GM18520 (cell line): Measurements from ENCODE around the gene EIF4G1.
A peak's percentile ranks its signal among the peaks of the same experiment; 100 is the strongest.
"Not testable (repeated sequence)": the region's sequence is repeated elsewhere in the genome, so short reads cannot be mapped to it uniquely, and the experiment has no call there.

Source experiments
- ATAC-seq: cut with Tn5 transposase; IDR thresholded peaks from one replicate; pipeline ENCODE4 v1.9.1; 2021; ENCODE audit not compliant: unreplicated experiment

Gene EIF4G1

GRCh38 chr3:184314363-184314699 is at the start of gene EIF4G1:
Gene EIF4G1 (plus strand): TSS chr3:184314606. CDS start chr3:184315797, 1,191 bp downstream.
- ATAC-seq = peak; percentile 80

- not testable (repeated sequence) for ATAC-seq
These were observed 47.2 kb upstream of the EIF4G1 start for GRCh38 chr3:184267249-184267648.

GRCh38 chr3:184272269-184272668 is 42.1 kb upstream of the EIF4G1 start:
- ATAC-seq = no peak

GRCh38 chr3:184275381-184275701 is 39.1 kb upstream of the EIF4G1 start:
- no peak for ATAC-seq

- no peak for ATAC-seq
These were observed 38.2 kb upstream of the EIF4G1 start, which contains the start of gene ECE2 for GRCh38 chr3:184275961-184276910. Gene ECE2 (plus strand): TSS chr3:184276022. CDS start chr3:184276154, 132 bp downstream.

- ATAC-seq = no peak
These were observed 37.0 kb upstream of the EIF4G1 start for GRCh38 chr3:184277366-184277765.

- no peak for ATAC-seq
These were observed 31.5 kb upstream of the EIF4G1 start for GRCh38 chr3:184282941-184283340.

- no peak for ATAC-seq
These were observed 30.7 kb upstream of the EIF4G1 start for GRCh38 chr3:184283681-184284080.

- no peak for ATAC-seq
These were observed 29.7 kb upstream of the EIF4G1 start for GRCh38 chr3:184284696-184285095.

GRCh38 chr3:184289426-184289938 is 24.9 kb upstream of the EIF4G1 start:
- ATAC-seq = no peak

GRCh38 chr3:184290331-184290730 is 24.1 kb upstream of the EIF4G1 start:
- no peak for ATAC-seq

- no peak for ATAC-seq
These were observed 23.2 kb upstream of the EIF4G1 start for GRCh38 chr3:184291044-184291737.

GRCh38 chr3:184291738-184292445 is 22.5 kb upstream of the EIF4G1 start:
- ATAC-seq = no peak

- no peak for ATAC-seq
These were observed 18.6 kb upstream of the EIF4G1 start for GRCh38 chr3:184295771-184296170.

GRCh38 chr3:184296616-184297015 is 17.8 kb upstream of the EIF4G1 start:
- no peak for ATAC-seq

GRCh38 chr3:184298759-184299487 is 15.5 kb upstream of the EIF4G1 start, which contains the start of gene PSMD2:
Gene PSMD2 (plus strand): TSS chr3:184299241. CDS start chr3:184299267, 26 bp downstream.
- ATAC-seq = peak; percentile 95

- ATAC-seq = no peak
These were observed 14.7 kb upstream of the EIF4G1 start for GRCh38 chr3:184299488-184300377.

GRCh38 chr3:184300378-184300720 is 14.1 kb upstream of the EIF4G1 start:
- ATAC-seq = no peak

GRCh38 chr3:184305577-184305976 is 8.8 kb upstream of the EIF4G1 start:
- no peak for ATAC-seq
